HG03108 (cell line): ENCODE results near the gene MYLK3.
"Not testable (repeated sequence)": the region's sequence is repeated elsewhere in the genome, so short reads cannot be mapped to it uniquely, and the experiment has no call there.

Source experiments
- ATAC-seq: cut with Tn5 transposase; IDR thresholded peaks from one replicate; pipeline ENCODE4 v1.9.1; 2021; ENCODE audit warnings: moderate library complexity; ENCODE audit not compliant: unreplicated experiment

MYLK3 gene

DNA sequence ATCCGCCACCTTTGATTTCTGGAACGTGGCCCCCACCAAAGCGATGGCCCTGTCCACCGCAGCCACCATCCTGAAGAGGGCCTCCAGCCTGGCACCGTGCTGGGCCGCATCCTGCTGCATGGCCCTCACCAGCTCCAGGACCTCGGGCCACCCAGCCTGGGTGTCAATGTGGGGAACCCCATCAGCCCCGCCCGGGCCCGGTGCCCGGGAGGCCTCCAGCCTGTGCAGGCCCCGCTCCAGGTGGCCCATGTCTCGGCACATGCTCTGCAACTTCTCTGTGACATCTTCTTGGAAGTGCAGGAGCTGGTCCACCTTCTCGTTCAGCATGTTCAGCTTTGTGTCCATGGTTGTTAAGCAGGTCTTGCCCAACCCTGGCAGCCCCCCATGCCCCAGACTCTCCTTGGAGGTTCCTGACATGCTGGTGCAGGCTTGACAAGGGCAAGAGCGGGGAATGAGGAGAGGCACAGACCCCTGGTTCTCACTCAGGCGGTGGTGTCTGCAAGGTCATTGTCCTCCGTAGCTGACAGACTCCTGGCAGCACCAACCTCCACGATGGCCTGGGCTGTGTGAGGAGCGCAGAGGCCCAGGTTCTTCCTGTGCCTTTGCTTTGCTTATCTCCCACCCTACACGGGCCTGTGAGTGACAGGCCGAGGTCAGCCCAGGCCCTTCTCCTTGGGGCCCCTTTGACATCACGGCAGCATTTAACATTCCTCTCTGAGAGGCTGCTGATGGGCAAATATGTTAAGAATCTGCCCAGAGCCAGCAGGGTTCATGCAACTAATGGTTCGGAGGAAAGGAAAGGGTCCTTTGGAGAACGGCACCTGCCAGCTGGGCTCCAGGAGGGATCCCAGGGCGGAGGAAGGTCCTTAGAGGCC lies at the start of gene MYLK3:
Gene MYLK3 (minus strand): TSS at position 568 of the 875 bp plus-strand sequence. CDS start 151 bp downstream, at position 417.
- ATAC-seq = no peak

GRCh38 chr16:46797501-46797900 lies 49.4 kb upstream of the MYLK3 start:
- no peak for ATAC-seq

DNA sequence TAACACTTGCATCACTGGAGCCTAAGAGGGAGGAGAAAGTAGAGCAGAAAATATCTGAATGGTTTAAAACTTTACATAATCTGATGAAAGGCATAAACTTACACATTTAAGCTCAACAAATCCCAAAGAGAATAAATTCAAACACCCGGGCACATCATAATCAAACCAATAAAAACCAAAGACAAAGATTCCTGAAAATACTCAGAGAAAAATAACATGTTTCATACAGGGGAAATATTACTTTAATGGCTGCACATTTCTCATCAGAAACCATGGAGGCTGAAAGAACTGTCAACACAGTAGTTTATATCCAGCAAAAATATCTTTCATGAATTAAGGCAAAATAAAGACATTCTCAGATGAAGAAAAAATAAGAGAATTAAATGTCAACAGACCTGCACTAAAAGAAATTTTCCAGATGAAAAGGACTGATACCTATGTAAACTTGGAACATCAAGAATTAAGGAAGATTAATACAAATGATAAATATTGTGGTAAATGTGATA lies 48.7 kb upstream of the MYLK3 start:
- ATAC-seq = no peak

DNA sequence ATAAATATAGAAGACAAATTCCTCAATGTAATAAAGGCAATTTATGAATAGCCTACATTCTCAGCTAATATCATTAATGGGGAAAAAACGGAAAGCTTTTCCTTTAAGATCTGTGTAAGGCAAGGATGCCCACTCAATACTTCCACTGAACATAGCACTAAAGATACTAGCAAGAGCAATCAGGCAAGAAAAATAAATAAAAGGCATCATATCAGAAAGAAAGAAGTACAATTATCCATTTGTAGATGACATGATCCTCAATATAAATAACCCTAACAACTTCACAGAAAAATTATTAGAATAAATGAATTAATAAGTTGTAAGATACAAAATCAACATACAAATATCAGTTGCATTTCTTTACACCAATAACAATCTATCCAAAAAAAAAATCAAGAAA lies 45.7 kb upstream of the MYLK3 start:
- no peak for ATAC-seq

GRCh38 chr16:46790599-46791270 lies 42.6 kb upstream of the MYLK3 start:
- no peak for ATAC-seq

GRCh38 chr16:46789499-46790414 lies 41.6 kb upstream of the MYLK3 start:
- ATAC-seq = peak; percentile 85

- ATAC-seq = no peak
These were observed 40.8 kb upstream of the MYLK3 start for GRCh38 chr16:46788891-46789474.

DNA sequence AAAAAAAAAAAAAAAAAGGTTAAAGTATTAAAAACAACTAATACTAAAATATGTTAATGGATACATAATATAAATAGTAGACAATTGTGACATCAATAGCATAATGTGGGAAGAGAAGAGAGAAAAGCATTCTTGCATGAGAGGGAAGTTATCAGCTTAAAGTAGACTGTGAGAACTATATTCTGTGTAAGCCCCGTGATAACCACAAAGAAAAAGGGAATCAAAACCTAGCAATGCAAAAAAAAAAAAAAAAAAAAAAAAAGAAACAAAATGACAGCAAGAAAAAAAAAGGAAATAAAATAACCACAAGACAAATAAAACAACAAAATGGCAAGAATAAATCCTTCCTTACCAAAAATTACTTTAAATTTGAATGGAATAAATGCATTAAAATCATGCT lies 39.8 kb upstream of the MYLK3 start:
- no peak for ATAC-seq

DNA sequence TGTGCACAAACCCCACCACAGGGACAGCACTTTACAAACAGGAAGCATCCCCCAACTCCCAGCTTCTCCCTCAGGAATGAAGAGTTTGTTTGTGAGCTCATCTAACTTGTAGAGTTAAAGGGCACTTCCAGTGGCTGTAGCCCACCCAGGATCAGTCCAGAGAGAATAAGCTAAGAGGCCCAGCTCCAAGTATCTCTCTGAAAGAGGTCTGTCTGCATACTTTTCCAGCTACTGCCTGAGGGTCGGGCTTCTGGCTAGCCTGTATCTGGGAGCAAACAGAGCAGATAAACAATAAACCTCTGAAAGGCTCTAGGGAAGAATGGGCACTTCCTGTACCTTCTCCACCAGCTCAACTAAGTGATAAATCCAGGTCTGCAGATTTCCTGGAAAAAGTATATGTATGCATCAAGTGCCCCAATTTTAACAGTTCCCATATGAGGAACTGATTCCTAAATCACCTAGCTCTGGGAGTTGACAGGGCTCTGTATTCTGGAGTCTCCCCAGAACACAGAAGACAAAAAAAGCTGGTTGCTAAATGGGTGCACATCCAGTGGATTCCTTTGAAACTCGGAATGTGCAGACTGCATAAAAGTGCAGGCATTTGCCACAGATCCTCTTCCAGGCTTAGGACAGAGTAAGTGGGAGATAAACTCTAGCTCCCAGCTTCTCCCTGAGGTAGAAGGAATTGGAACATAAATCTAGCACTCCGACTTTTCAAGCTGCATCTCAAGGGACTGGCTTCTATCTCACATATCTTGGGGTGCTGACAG lies 37.1 kb upstream of the MYLK3 start:
- ATAC-seq = no peak

GRCh38 chr16:46784569-46784968 lies 36.4 kb upstream of the MYLK3 start:
- not testable (repeated sequence) for ATAC-seq

DNA sequence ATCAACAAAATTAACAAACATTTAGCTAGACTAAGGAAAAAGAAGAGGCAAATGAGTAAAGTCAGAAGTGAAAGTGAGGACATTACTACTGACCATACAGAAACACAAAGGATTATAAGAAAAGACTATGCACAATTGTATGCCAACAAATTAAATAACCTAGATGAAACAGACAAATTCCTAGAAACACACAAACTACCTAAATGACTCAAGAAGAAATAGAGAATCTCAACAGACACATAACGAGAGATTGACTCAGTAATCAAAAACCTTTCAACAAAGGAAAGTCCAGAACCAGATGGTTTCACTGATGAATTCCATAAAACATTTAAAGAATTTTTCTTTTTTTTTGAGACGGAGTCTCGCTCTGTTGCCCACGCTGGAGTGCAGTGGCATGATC lies 35.7 kb upstream of the MYLK3 start:
- no peak for ATAC-seq

DNA sequence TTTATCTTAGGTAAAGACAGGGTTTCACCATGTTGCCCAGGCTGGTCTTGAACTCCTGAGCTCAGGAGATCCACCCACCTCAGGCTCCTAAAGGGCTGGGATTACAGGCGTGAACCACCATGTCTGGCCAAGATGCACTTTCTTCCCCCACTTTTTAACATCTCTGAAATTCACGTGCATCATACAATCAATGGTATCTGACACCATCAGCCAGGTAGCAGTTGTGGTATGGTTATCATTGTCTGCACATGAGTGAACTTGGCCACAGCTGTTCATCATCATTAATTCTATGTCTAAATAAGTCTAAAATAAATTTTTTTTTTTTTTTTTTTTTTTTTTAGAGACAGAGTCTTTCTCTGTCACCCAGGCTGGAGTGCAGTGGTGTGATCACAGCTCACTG lies 34.2 kb upstream of the MYLK3 start:
- ATAC-seq = no peak

- ATAC-seq = no peak
These were observed 29.7 kb upstream of the MYLK3 start for GRCh38 chr16:46777804-46778203.

GRCh38 chr16:46775214-46775613 lies 27.1 kb upstream of the MYLK3 start:
- ATAC-seq = no peak

DNA sequence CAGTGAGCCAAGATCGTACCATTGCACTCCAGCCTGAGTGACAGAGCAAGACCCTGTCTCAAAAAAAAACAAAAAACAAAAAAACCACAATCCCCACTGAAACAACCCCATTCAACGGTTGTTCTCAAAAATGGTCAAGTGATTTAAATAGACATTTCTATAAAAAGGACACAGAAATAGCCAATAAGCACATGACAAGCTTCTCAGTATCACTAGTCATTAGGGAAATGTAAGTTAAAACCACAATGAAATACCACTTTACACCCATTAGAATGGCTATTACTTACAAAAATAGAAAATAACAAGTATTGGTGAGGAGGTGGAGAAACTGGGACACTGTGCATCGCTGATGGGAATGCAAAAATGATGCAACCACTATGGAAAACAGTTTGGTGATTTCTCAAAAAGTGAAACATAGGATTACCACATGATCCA lies 26.6 kb upstream of the MYLK3 start:
- ATAC-seq = peak; percentile 81

DNA sequence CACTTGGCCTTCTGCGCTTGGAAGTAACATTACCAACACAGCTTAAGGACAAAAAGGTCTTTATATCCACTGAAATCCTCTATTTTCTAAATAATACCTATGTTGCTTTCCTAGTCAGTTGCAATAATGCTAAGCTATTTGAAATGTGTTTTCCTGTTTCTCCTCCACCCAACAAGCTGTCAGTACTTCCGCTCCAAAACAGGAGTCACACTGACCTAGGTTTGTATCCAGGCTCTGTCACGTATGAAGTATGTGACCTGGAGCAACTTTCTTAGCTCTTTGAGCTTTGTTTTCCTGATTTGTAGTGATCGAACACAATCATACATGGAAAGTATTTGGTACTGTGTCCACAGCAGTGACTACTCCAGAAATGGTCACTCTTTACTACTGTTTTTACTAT lies 24.3 kb upstream of the MYLK3 start:
- ATAC-seq = no peak

DNA sequence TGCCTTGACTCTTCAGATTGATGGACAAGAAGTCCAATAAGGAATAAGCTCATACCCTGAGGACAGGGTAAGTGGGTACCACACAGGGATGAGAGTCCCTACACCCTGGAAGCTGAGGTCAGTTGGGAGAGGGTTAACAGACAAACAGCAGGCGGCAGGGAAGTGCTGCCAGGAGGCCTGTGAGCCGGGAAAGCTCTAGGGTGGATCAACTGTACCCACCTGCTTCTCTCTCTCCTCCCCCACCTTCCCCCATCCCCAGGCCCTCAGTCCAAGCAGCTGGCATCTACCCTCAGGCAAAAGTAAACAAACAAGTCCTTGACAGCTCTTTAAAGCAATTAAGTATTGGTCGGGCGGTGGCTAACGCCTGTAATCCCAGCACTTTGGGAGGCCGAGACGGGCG lies 20.7 kb upstream of the MYLK3 start:
- no peak for ATAC-seq

DNA sequence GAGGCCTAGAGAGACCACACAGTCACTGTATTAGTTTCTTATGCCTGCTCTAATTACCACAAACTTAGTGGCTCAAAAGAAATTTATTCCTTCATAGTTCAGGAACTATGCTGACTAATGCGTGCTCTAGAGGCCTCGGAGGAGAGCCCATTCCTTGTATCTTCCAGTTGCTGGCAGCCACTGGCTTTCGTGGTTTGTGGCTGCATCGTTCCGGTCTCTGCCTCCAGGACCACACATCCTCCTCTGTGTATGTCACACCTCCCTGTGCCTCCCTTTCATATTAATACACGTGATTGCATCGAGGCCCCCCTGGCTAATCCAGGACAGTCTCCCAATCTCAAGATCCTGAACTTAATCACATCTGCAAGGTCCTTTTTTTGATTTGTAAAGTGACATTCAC lies 16.9 kb upstream of the MYLK3 start:
- ATAC-seq = no peak

DNA sequence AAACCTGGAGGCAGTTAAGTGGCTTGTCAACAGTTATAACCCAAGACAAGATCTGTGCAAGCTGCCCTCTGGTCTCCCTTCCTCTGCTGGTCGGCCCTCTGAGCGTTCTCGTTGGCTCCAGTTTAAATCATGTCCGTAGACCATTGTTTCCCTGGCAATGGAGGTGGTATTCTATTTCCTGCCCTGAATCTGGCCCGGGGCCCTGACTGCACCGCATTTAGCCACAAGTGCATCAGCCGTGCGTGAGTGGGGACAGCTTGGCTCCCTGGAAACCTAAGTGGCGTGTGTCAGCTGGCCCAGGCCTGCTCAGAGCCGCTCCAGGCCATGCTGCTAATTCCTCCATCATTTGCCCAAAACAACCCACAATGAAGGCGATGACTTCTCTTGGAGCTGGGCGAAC lies 15.0 kb upstream of the MYLK3 start:
- no peak for ATAC-seq

DNA sequence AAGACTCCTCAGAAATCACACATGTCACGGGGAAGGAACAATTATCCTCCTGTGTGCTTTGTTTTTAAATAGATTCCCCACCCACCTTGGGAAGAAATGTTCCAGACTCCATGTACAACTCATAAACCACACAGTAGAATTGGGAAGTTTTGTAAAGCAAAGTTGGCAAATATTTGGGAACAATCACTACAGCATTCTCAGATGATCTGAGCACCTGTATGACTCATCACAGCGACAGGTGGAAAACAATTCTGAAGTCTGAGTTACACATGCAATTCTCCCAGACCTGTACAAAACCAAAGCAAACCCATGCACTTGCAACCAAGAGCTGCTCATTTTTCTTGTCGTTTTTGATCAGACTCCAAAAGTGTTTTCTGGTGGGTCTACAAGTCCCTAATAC lies 14.4 kb upstream of the MYLK3 start:
- ATAC-seq = no peak
